Measurements from ENCODE around the gene CLECL1.
"Not testable (repeated sequence)": the region's sequence is repeated elsewhere in the genome, so short reads cannot be mapped to it uniquely, and the experiment has no call there.

Gene CLECL1

DNA sequence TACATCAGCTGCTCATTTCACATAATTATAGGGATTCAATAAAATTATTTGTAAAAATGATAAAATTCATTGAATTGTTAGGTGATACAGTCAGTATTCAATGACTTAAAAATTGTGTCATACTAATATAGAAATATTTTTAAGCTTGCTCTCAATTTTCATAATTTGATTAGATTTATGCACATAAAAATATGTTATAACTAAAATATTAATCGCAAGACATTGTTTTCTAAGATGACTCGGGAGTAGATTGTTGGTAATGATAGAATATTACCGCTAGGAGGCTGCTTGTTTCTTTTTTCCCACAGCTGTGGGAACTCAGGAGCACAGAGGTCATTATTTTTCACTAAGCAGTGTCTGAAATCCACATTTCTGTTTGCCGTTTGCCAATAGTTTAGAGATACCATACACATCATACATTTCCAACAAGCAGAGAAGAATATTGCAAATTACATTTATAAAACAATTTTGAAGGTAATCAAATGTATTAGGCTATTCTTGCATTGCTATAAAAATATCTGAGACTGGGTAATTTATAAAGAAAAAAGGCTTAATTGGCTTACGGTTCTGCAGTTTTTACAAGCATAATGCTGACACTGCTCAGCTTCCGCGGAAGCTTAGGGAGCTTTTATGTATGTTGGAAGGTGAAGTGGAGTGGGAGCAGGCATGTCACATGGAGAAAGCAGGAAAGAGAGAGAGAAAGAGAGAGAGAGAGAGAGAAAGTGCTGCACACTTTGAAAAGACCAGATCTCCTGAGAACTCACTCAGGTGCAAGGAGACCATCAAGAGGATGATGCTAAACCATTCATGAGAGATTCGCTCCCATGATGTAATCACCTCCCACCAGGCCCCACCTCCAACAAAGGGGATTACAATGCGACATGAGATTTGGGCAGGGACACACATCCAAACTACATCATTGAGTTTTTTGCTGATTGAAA is 18.6 kb upstream of the CLECL1 start:
- DNase-seq, result no peak

DNA sequence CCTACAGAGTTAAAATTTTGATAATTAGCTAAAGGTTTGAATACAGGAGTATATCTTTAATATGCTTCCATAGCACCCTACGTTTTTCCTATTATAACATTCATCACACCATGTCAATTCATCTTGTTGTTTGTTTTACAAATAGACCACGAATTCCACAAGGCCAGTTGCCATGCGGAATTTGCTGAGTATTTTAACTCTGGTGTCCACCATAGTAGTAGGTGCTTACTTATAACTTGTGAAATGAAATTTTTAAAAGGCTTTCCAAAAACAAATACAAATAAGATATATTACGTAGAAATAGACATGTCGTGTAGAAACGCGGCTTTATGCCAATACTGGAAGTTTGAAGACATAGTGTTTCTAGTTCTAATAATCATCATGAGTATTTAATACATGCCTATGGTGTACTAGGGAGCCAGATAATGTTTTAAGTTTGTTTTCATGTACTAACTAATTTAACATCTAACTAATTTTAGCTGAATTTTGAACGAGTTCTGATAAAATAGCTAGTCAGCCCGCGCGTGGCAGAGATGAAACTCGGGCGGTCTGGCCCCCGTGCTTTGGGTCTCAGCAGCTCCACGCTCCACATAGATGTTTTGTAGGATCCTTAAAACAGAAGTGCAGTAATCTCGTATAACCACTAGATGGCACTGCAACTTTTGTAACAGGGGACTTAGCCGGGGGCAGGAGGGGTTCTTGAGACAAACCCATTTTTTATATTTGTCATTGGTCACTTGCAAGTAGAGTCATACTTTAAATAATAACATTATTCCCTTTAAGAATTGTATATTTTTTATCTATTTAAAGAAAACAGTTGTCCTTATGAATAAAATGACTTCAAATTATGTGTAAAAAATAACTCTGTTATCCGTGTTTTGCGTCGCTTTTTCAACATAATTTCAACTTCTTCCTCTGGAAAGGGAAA is 17.6 kb upstream of the CLECL1 start:
- DNase-seq, result no peak

DNA sequence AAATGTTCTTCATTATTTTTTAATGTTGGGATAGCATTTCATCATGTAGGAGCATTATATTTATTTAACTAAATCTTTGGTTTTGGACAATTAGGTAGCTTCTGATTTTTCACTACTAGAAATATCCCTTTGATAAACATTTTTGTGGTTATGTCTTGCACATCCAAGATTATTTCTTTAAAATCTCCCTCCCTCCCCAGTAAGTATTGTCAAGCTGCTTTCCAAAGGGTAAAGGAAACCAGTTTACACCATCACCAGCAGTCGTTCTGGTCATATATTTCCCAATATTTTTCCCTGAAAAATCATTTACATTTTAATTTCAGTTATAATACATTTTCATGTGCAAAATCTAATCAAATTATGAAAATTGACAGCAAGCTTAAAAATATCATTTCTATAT is 16.7 kb upstream of the CLECL1 start:
- DNase-seq, result no peak

DNA sequence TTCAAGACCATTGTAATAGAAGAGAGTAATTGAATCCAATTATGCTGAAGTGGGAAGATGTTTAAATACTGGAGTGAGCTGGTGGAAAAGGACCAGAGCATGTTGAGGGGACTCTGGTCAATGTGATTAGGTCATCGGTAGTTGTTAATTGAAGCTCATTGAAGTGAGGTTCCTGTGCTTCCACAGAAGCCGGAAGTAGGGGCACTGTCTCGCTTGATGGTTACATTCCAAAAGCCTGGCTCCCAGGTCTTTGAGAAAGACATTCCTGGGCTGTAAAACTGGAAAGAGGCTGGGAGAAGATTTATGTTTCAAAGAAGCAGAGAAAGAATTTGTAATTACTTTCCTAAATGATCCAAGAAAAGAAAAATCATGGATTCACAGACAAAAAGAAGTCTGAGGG is 12.3 kb upstream of the CLECL1 start:
- DNase-seq, result no peak

DNA sequence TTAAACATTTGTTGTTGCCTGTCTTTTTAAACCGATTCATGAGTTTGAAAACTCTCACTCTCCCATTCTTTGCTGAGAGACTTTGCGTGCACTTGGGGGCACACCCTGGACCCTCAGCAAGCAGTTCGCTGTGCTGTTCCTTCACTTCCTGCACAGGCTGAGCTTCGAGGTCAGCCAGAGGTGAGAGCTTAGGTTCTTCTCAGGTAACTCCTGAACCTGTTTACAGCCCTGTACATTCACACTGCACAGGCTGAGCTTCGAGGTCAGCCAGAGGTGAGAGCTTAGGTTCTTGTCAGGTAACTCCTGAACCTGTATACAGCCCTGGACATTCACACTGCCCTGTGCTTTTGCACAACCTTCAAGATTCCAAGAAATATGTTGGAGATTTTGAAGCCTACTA is 9.8 kb upstream of the CLECL1 start:
- no peak for DNase-seq

DNA sequence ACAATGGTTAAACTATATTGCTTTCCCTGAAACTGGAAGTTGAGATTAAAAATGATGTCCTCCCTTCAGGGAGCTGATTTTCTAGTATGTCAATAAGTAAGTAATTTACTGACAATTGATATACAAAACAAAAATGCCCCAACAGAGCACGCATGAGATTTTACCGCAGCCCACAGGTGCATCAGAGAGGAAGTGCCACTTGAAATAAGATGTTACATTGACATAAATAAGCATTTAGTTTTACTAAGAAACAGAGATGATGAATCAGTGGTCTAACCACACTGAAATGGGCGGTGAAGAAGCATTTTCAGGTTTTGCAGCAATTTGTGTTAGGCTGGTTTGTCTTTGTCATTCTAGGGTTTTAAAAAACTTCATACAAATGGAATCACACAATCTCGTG is 8.8 kb upstream of the CLECL1 start:
- no peak for DNase-seq

DNA sequence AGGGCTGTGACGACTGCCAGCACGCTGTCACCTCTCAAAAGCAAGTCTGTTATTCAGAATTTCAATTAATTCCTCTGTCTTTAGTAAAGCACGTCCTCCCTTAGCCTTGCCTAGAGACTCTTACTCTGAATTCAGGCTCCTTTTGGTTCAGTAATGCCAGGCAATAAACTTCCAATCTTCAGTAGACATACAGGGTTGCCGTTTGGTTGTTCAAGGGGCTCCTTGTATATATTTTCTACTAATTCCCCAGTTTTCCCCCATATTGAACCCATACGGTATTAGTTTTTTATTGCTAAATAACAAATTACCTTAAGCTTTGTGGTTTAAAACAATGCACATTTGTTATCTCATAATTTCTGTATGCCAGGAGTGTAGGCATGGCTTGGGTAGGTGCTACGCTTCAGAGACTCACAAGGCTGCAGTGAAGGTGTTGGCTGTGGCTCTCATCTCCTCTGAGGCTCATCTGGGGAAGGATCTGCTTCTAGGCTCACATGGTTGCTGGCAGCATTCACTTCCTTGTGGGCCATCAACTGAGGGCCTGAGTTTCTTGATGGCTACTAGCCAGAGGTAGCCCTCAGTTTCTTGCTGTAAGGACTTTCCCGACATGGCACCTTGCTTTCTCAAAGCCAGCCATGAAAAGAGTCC is 7.3 kb upstream of the CLECL1 start:
- no peak for DNase-seq

DNA sequence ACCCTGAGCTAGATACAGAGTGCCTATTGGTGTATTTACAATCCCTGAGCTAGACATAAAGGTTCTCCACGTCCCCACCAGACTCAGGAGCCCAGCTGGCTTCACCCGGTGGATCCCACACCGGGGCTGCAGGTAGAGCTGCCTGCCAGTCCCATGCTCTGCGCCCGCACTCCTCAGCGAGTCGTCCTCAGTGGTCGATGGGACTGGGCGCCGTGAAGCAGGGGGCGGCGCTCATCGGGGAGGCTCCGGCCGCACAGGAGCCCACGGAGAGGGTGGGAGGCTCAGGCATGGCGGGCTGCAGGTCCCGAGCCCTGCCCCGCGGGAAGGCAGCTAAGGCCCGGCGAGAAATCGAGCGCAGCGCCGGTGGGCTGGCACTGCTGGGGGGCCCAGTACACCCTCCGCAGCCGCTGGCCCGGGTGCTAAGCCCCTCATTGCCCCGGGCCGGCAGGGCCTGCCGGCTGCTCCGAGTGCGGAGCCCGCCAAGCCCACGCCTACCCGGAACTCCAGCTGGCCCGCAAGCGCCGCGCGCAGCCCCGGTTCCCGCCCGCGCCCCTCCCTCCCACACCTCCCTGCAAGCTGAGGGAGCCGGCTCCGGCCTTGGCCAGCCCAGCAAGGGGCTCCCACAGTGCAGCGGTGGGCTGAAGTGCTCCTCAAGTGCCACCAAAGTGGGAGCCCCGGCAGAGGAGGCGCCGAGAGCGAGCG is 6.7 kb upstream of the CLECL1 start:
- DNase-seq, result not testable (repeated sequence)

DNA sequence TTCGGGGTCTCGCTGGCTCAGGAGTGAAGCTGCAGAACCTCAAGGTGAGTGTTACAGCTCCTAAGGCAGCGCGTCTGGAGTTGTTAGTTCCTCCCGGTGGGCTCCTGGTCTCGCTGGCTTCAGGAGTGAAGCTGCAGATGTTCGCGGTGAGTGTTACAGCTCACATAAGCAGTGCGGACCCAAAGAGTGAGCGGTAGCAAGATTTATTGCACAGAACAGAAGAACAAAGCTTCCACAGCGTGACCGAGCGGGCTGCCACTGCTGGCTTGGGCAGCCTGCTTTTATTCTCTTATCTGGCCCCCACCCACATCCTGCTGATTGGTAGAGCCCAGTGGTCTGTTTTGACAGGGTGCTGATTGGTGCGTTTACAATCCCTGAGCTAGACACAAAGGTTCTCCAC is 6.0 kb upstream of the CLECL1 start:
- not testable (repeated sequence) for DNase-seq

DNA sequence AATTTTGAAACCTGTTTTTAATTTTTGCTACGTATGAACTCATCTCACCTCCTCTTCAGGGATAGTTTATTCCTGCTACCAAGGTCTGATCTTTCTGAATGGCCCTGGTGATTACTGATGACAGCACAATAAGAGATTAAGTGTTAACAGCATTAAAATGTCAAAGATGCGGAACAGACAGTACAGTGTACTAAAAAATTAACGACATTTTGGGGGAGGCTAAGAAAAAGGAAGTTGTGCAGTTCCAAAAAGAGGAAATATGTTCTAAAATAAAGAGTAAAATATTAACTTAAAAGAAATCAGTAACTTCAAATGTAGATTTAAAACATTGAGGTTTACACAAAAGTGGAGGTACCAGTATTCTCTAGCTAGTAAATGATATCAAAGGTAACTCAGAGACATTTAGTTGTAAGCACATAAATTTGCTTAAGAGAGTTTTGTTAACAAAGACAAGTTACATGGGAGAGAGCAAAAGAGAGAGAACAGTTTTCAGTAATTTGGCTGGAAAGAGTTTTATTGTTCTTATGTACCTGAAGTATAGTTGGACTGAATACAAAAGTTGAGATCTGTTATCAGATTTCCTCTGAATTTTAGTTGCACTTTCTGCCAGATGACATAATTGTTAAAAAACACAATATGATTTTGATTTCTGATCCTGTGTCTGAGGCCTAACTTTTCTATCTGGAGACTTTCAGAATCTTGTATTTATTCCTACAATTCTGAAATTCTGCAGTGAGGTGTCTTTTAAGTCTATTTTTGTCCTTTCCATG is 4.2 kb upstream of the CLECL1 start:
- DNase-seq, result no peak

DNA sequence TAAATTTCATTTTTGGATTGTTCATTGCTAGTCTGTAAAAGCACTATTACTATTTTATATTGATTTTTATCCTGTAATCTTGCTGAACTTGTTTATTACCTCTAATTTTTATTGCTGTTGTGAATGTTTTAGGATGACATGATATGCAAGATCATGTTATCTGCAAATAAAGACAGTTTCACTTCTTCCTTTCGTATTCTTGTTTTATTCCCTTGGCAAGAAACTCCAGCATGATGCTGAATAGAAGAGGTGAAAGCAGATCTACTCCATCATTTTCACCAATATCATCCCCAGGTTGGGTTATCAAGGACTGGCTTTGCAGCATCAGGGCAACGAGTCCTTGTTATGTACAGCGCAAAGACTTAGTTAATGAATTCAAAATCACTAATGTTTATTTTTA is 2.7 kb upstream of the CLECL1 start:
- no peak for DNase-seq

DNA sequence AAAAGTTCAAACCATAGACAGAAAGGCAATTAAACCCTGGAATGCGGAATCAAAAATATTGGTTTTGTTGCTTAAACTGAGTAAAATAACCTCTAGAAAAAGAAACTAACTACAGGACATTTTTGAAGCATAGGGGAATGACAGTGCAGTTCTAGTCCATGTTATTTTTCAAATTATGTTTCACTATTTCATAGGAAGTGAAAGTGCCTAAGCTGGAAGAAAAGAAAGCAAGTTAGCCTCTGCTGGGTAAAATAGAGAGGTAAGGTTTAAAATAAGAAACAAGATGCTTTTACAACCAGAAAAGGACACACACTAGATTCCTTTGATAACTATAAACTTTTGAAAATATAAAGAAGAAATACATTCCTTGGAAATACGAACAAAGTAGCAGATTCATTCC is 1.1 kb downstream of the CLECL1 start:
- no peak for DNase-seq

DNA sequence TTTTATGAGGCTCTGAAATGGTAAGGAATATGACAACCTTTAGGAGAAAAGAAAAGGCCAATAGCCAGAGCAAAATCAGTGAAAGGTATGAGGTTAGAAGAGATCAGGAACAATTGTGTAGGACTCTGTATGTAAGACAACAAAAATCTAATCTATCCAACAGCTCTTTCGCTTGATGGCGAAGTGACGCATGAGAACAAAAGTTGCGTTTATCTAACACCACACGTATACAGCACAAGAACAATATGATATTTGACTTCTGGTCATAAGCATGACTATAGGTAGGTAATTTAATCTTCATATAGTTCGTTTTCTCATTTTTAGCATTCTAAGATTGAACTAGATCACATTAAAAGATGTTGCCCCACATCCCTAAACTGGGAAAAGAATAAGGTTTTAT is 1.5 kb downstream of the CLECL1 start:
- no peak for DNase-seq

DNA sequence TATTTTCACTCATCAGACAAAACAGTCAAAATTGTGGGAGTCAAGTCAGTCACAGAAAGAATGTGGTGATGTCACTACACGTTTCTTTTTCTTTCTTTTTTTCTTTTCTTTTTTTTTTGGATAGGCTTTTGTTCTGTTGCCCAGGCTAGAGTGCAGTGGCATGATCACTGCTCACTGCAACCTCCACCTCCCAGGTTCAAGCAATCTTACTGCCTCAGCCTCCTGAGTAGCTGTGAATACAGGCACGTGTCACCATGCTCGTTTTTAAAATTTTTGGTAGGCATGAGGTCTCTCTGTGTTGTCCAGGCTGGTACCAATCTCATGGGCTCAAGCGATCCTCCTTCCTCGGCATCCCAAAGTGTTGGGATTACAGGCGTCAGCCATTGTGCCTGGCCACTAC is 2.3 kb downstream of the CLECL1 start:
- no peak for DNase-seq

DNA sequence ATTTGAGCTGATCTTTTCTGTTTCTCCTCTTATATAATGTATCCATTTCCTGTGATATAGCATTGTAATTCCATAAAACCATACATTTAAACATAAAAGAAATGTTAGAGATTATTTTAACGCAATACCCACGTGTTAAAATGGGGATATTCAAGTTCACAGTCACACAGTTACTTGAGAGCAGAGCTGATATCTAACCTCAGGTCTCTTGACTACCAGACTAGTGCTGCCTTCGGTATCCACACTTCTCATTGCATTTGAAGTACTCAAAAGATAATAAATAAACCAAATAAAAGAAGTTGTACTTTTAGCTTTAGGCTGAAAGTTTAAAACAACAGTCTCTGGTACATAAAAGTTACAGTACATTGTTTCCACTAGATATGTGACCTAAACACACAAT is 2.9 kb downstream of the CLECL1 start:
- DNase-seq, result no peak

DNA sequence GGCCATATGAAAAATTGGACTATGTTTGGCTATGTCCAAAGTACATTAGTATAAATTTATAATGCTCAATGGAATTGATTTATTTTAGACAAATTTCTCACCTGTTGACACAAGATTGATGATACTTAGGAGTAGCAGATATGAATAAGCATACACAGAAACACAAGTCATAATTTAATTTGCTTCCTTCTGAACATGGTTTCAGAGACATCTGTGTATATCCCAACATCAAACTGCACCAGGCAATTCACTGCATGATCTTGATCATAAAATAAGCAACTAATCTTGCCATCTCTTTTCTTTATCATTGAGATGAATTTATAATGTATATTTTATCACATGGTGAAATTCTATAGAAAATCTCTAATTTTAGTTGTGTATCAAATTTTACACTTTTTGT is 3.8 kb downstream of the CLECL1 start:
- DNase-seq, result no peak

DNA sequence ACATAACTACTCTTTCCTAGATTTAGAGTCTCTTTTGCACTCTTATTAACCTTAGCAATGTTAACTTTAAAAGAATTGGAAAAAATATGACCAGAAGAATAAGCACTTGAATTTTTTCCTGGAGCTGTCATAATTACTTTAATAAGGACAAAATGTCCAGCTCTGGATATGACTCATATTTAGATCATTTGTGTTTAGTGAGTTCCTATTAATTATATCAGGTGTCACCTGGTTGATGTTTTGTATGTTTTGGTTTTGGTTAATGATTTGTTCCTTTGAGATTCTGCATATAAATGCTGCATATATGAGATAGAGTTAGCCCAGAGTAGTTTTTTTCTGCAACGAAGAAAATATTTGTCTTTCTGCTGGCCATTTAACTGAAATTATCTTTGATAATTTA is 5.1 kb downstream of the CLECL1 start:
- no peak for DNase-seq

DNA sequence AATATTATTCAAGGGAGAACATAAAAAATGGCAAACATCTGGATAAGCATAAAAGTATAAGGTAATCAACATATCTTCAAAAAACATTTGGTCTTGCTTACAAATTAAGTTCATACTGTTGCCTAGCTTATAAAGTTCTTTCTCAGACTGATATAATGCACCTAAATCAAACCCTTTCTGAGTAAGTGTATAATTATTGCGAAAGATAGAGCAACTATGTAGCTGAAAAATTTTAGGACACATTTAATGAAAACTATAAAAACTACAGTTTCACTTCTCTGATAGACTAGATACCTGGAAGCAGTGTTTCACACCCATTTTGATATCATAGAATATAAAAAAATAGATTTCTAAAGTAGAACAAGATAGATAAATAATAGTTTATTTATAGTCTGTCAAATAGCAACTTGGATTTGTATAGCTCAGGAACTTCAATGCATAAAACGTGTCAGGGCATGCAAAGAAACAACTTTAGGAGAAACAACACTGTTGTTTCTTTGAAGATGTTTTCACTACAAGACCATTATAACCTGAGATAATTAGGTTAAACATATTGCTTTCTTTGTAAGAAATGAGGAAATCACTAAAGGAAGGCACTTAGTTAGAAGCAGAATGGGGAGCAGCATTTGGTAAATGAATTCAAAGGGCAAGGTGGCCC is 7.6 kb downstream of the CLECL1 start:
- DNase-seq, result no peak

DNA sequence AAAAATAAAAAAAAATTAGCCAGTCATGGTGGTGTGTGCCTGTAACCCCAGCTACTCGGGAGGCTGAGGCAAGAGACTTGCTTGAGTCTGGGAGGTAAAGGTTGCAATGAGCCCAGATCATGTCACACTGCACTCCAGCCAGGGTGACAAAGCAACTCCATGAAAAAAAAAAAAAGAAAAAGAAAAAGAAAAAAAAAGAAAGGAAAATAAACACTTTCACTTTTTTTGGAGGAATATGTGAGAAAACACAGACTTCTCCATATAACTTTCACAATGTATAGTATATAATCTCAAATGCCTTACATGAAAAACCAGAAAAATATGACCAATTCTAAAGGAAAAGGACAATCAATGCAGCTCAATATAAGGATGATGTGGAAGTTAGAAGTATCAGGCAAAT is 8.9 kb downstream of the CLECL1 start:
- no peak for DNase-seq

DNA sequence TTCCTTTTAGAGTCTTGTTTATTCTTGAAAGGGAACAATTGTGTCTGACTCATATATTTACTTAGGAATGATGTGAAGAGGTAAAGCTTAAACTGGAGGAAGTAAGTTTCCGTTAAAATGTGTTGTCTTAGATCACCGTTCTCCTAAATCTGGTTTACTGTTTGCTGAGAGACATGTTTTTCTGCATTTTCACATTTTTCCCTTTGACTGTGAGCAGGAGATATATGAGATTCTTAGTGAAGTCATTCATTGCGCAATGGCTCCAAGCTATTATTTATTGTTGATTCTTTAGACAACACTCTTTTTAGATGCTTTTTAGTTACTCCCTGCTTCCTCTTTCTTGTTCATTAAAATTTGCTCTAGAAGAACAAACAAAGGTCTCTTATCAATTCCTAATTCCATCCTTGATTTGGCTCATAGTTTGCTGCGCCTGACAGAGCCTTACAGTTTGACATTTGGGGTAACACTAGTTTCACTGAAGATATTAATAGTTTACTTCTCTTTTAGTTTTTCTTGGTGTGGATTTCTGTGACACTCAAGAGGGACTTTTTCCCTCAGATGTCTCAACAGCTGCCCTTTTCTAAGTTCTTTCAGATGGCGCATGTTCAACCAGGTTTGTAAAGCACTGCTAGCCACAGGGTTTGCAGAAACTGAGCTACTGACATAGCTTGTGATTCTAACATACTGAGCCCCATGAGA is 11.4 kb downstream of the CLECL1 start:
- DNase-seq, result no peak

DNA sequence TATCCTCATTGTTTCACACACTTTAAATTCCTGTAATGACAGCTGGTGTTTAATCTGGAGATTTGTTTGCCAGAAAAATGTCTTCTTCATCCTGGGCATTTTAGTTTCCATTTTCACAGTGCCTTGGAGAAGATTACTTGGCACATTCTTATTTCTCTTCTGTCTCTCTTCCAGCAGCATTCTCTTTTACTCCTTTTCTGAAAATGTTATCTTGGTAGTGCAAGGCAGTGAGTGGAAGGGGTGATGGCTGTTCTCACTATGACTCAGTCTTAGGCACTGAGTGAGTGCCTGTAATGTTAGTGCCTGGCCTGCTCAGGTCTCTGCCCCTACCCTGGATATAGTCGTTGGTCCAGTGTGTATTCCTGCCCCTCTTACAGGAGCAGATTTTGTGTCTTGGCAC is 13.1 kb downstream of the CLECL1 start:
- DNase-seq, result no peak
